ENCODE measurements around the gene TLR6.
"Not testable (repeated sequence)": the region's sequence is repeated elsewhere in the genome, so short reads cannot be mapped to it uniquely, and the experiment has no call there.

The TLR6 gene

GRCh38 chr4:38779790-38780189, 76.8 kb downstream of the TLR6 start:
- H3K27me3 ChIP-seq (replicated peaks; ENCODE audit: control insufficient read depth, insufficient read depth, low read length): no peaks in the 10 kb centered on the region
- no peak for TF ChIP-seq CTCF (IDR thresholded peaks at IDR 0.05; ENCODE audit: insufficient read depth, low read length, poor library complexity, severe bottlenecking)
- no peak for DNase-seq (ENCODE audit: extremely low read depth, insufficient read length)
- H3K36me3 ChIP-seq (ENCODE audit: control insufficient read depth, insufficient read depth, low read length): peaks cover 17% of the 10 kb centered on the region
- peak overlapping the region; percentile 28 for H3K4me3 ChIP-seq (replicated peaks; ENCODE audit: low read depth, low read length)

GRCh38 chr4:38777925-38778324, 78.7 kb downstream of the TLR6 start:
- H3K27me3 ChIP-seq (replicated peaks; ENCODE audit: control insufficient read depth, insufficient read depth, low read length); DNase-seq (ENCODE audit: extremely low read depth, insufficient read length); H3K4me3 ChIP-seq (replicated peaks; ENCODE audit: low read depth, low read length): not testable (repeated sequence)
- H3K36me3 ChIP-seq (ENCODE audit: control insufficient read depth, insufficient read depth, low read length): peaks cover 20% of the 10 kb centered on the region

- TF ChIP-seq CTCF (IDR thresholded peaks at IDR 0.05; ENCODE audit: insufficient read depth, low read length, poor library complexity, severe bottlenecking): no peak
- Histone ChIP-seq H3K36me3 (ENCODE audit: control insufficient read depth, insufficient read depth, low read length) (peaks cover 20% of the 10 kb centered on the region), H3K4me3 (replicated peaks; ENCODE audit: low read depth, low read length) (no peak overlapping the region), H3K27me3 (replicated peaks; ENCODE audit: control insufficient read depth, insufficient read depth, low read length) (no peaks in the 10 kb centered on the region)
- DNase-seq (ENCODE audit: extremely low read depth, insufficient read length): no peak
These were observed 81.3 kb downstream of the TLR6 start for GRCh38 chr4:38775326-38775725.

- peaks cover 20% of the 10 kb centered on the region for H3K36me3 ChIP-seq (ENCODE audit: control insufficient read depth, insufficient read depth, low read length)
- DNase-seq (ENCODE audit: extremely low read depth, insufficient read length): no peak
- H3K4me3 ChIP-seq (replicated peaks; ENCODE audit: low read depth, low read length): no peak overlapping the region
- TF ChIP-seq CTCF (IDR thresholded peaks at IDR 0.05; ENCODE audit: insufficient read depth, low read length, poor library complexity, severe bottlenecking): no peak
- H3K27me3 ChIP-seq (replicated peaks; ENCODE audit: control insufficient read depth, insufficient read depth, low read length): no peaks in the 10 kb centered on the region
These were observed 82.2 kb downstream of the TLR6 start for GRCh38 chr4:38774181-38774955.
